BLaER1 treated with 17β-estradiol and CSF1 and Interleukin-3, amounts not matched to agents 10 nM and 100 nM (cell line): ENCODE data around the gene PTPRH.
"Not testable (repeated sequence)": the region's sequence is repeated elsewhere in the genome, so short reads cannot be mapped to it uniquely, and the experiment has no call there.

Source experiments
- H3K27ac ChIP-seq, 11 experiments: shearing (Covaris generic); formaldehyde crosslinking; 2 replicates each; pipeline ENCODE4 v1.8.1; 2022
- H3K27me3 ChIP-seq, 11 experiments: shearing (Covaris generic); formaldehyde crosslinking; 2 replicates each; pipeline ENCODE4 v1.8.1; 2022
- H3K36me3 ChIP-seq, 11 experiments: shearing (Covaris generic); formaldehyde crosslinking; 2 replicates each; pipeline ENCODE4 v1.8.1; 2022
- H3K4me1 ChIP-seq, 10 experiments: shearing (Covaris generic); formaldehyde crosslinking; 2 replicates each; pipeline ENCODE4 v1.8.1; 2022
- H3K4me2 ChIP-seq, 11 experiments: shearing (Covaris generic); formaldehyde crosslinking; 2 replicates each; pipeline ENCODE4 v1.8.1; 2022
- H3K4me3 ChIP-seq, 10 experiments: shearing (Covaris generic); formaldehyde crosslinking; 2 replicates each; pipeline ENCODE4 v1.8.1; 2022
- H3K9ac ChIP-seq, 11 experiments: shearing (Covaris generic); formaldehyde crosslinking; 2 replicates each; pipeline ENCODE4 v1.8.1; 2022
- H3K9me3 ChIP-seq, 11 experiments: shearing (Covaris generic); formaldehyde crosslinking; replicated peaks in 1 of 11; 2 replicates each; pipeline ENCODE4 v1.8.1; 2022
- H4K20me1 ChIP-seq, 11 experiments: shearing (Covaris generic); formaldehyde crosslinking; 2 replicates each; pipeline ENCODE4 v1.8.1; 2022
- Cebpa-rat ChIP-seq, 11 experiments: shearing (Covaris generic); IDR thresholded peaks; 2 replicates each; pipeline ENCODE4 v1.8.1; 2022

The PTPRH gene

GRCh38 chr19:55229145-55229788 lies 20.0 kb upstream of the PTPRH start:
- Histone ChIP-seq H3K36me3 (peaks cover 81 to 94% (median 91%) of the 10 kb centered on the region in 11 experiments), H3K4me2 (no peak overlapping the region), H3K27me3 (no peaks in the 10 kb centered on the region), H3K9ac (no peak overlapping the region), H3K4me1 (peaks cover 0 to 13% (median 0%) of the 10 kb centered on the region in 10 experiments; a peak in 4 of 20 replicates), H3K9me3 (no peaks in the 10 kb centered on the region), H3K4me3 (no peak overlapping the region), H3K27ac (no peak overlapping the region), H4K20me1 (peaks cover 71 to 98% (median 89%) of the 10 kb centered on the region in 11 experiments; a peak in 21 of 22 replicates)
- no peak for TF ChIP-seq Cebpa-rat (IDR thresholded peaks at IDR 0.05)

GRCh38 chr19:55228403-55229031 lies 19.2 kb upstream of the PTPRH start, which contains the start of gene TMEM86B:
Gene TMEM86B, minus strand, starts transcription at chr19:55228763. Its CDS starts 22 bp downstream, at chr19:55228741.
- no peaks in the 10 kb centered on the region for H3K27me3 ChIP-seq
- H3K9ac ChIP-seq, result no peak within 1 kb of the TSS
- peaks cover 79 to 94% (median 89%) of the 10 kb centered on the region in 11 experiments for H3K36me3 ChIP-seq
- H3K27ac ChIP-seq, result no peak within 1 kb of the TSS
- no peak within 1 kb of the TSS for H3K4me3 ChIP-seq
- no peaks in the 10 kb centered on the region for H3K9me3 ChIP-seq
- peaks cover 0 to 13% (median 0%) of the 10 kb centered on the region in 10 experiments; a peak in 4 of 20 replicates for H3K4me1 ChIP-seq
- H3K4me2 ChIP-seq, result no peak within 1 kb of the TSS
- peaks cover 66 to 98% (median 89%) of the 10 kb centered on the region in 11 experiments; a peak in 21 of 22 replicates for H4K20me1 ChIP-seq
- no peak for TF ChIP-seq Cebpa-rat (IDR thresholded peaks at IDR 0.05)

GRCh38 chr19:55228015-55228391 lies 18.7 kb upstream of the PTPRH start:
- Histone ChIP-seq H3K9ac (no peak overlapping the region), H3K27ac (no peak overlapping the region), H3K4me2 (no peak overlapping the region), H3K9me3 (no peaks in the 10 kb centered on the region), H3K36me3 (peaks cover 74 to 94% (median 89%) of the 10 kb centered on the region in 11 experiments), H3K4me1 (peaks cover 0 to 11% (median 0%) of the 10 kb centered on the region in 10 experiments; a peak in 4 of 20 replicates), H4K20me1 (peaks cover 60 to 98% (median 89%) of the 10 kb centered on the region in 11 experiments; a peak in 21 of 22 replicates), H3K4me3 (no peak overlapping the region), H3K27me3 (no peaks in the 10 kb centered on the region)
- TF ChIP-seq Cebpa-rat (IDR thresholded peaks at IDR 0.05), result no peak

- peaks cover 55 to 97% (median 88%) of the 10 kb centered on the region in 11 experiments; a peak in 21 of 22 replicates for H4K20me1 ChIP-seq
- H3K9ac ChIP-seq, result no peak overlapping the region
- H3K4me2 ChIP-seq, result no peak overlapping the region
- TF ChIP-seq Cebpa-rat (IDR thresholded peaks at IDR 0.05), result no peak
- H3K9me3 ChIP-seq, result no peaks in the 10 kb centered on the region
- peaks cover 0 to 8% (median 0%) of the 10 kb centered on the region in 10 experiments; a peak in 4 of 20 replicates for H3K4me1 ChIP-seq
- peaks cover 68 to 94% (median 85%) of the 10 kb centered on the region in 11 experiments for H3K36me3 ChIP-seq
- no peaks in the 10 kb centered on the region for H3K27me3 ChIP-seq
- no peak overlapping the region for H3K27ac ChIP-seq
- H3K4me3 ChIP-seq, result no peak overlapping the region
These were observed 18.1 kb upstream of the PTPRH start for GRCh38 chr19:55227241-55228014.

- Histone ChIP-seq H3K4me1 (peaks cover 0 to 1% (median 0%) of the 10 kb centered on the region in 10 experiments; a peak in 2 of 20 replicates), H3K27ac (no peak overlapping the region), H3K36me3 (peaks cover 62 to 89% (median 78%) of the 10 kb centered on the region in 11 experiments), H4K20me1 (peaks cover 49 to 97% (median 83%) of the 10 kb centered on the region in 11 experiments; a peak in 21 of 22 replicates), H3K4me3 (no peak overlapping the region), H3K4me2 (no peak overlapping the region), H3K27me3 (no peaks in the 10 kb centered on the region), H3K9me3 (no peaks in the 10 kb centered on the region), H3K9ac (no peak overlapping the region)
- TF ChIP-seq Cebpa-rat (IDR thresholded peaks at IDR 0.05), result no peak
These were observed 17.5 kb upstream of the PTPRH start for GRCh38 chr19:55226788-55227187.

- H3K4me1 ChIP-seq, result no peaks in the 10 kb centered on the region
- H3K27ac ChIP-seq, result no peak overlapping the region
- peaks cover 44 to 95% (median 83%) of the 10 kb centered on the region in 11 experiments; a peak in 21 of 22 replicates for H4K20me1 ChIP-seq
- TF ChIP-seq Cebpa-rat (IDR thresholded peaks at IDR 0.05), result no peak
- H3K9me3 ChIP-seq, result 0 out of 22 replicates have a peak, but pooled peaks cover 0 to under 1% (median 0%) of the 10 kb centered on the region in 11 experiments
- no peaks in the 10 kb centered on the region for H3K27me3 ChIP-seq
- H3K4me3 ChIP-seq, result no peak overlapping the region
- H3K9ac ChIP-seq, result no peak overlapping the region
- H3K4me2 ChIP-seq, result no peak overlapping the region
- peaks cover 56 to 87% (median 75%) of the 10 kb centered on the region in 11 experiments for H3K36me3 ChIP-seq
These were observed 17.0 kb upstream of the PTPRH start for GRCh38 chr19:55226273-55226672.

GRCh38 chr19:55225415-55225958 lies 16.2 kb upstream of the PTPRH start:
- no peaks in the 10 kb centered on the region for H3K27me3 ChIP-seq
- no peak overlapping the region for H3K4me3 ChIP-seq
- H3K9me3 ChIP-seq, result peaks cover 0 to 8% (median 3%) of the 10 kb centered on the region in 11 experiments; a peak in 4 of 22 replicates
- H3K4me1 ChIP-seq, result no peaks in the 10 kb centered on the region
- no peak overlapping the region for H3K4me2 ChIP-seq
- peaks cover 50 to 86% (median 68%) of the 10 kb centered on the region in 11 experiments for H3K36me3 ChIP-seq
- H3K27ac ChIP-seq, result no peak overlapping the region
- H3K9ac ChIP-seq, result no peak overlapping the region
- no peak for TF ChIP-seq Cebpa-rat (IDR thresholded peaks at IDR 0.05)
- peaks cover 38 to 95% (median 84%) of the 10 kb centered on the region in 11 experiments; a peak in 21 of 22 replicates for H4K20me1 ChIP-seq

- H3K27me3 ChIP-seq, H3K4me1 ChIP-seq, H3K4me3 ChIP-seq, H3K27ac ChIP-seq, H3K4me2 ChIP-seq, H3K9ac ChIP-seq: not testable (repeated sequence)
- H3K36me3 ChIP-seq, result peaks cover 44 to 79% (median 62%) of the 10 kb centered on the region in 11 experiments
- H4K20me1 ChIP-seq, result peaks cover 38 to 94% (median 85%) of the 10 kb centered on the region in 11 experiments; a peak in 21 of 22 replicates
- peaks cover 0 to 10% (median 3%) of the 10 kb centered on the region in 11 experiments; a peak in 4 of 22 replicates for H3K9me3 ChIP-seq
These were observed 15.5 kb upstream of the PTPRH start for GRCh38 chr19:55224679-55225414.
